GM18907 (cell line): ENCODE measurements around the gene NOTCH3.

Experiments
- ATAC-seq: cut with Tn5 transposase; IDR thresholded peaks from one replicate; pipeline ENCODE4 v1.9.1; 2021; ENCODE audit warnings: mild to moderate bottlenecking, moderate library complexity; ENCODE audit not compliant: unreplicated experiment

Gene NOTCH3

GRCh38 chr19:15169541-15170285 lies 31.1 kb downstream of the NOTCH3 start:
- ATAC-seq = no peak

GRCh38 chr19:15166700-15167099 lies 34.1 kb downstream of the NOTCH3 start:
- no peak for ATAC-seq

GRCh38 chr19:15161028-15161984 lies 39.5 kb downstream of the NOTCH3 start:
- no peak for ATAC-seq

DNA sequence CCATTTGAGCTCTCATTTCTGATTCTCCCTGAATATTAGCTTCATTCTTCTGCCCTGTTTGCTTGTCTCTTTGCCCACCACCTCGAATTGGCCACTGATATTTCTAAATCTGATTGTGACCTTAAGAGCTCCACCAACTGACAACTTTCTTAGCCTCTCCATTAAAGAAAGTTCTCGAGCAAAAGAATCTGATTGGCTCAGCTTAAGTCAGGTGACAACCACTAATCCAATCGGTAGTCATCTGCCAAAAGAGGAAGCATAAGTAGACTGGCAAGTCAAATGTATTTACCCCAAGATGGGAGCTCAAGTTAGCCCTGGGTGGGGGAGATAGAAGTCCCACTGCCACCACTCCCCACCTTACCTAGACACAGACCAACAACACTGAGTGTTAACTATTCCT lies 41.5 kb downstream of the NOTCH3 start:
- no peak for ATAC-seq

DNA sequence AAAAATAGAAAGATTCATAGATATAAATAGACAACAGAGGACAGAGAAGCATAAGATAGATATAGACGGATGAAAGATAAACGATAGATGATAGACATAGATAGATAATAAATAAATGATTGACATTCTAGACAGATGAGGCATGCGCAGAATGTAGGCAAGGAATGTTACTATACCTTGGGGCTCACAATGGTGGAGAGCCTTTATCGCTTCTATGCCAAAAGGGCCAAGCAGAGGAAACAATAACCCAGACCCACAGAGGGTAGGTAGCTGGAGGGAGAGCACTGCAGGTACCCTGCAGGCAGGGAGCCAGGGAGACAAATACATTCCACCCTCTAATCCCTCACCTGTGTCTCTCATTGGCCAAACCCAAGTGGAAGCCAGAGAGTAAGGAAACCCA lies 44.4 kb downstream of the NOTCH3 start:
- ATAC-seq = no peak

- ATAC-seq = no peak
These were observed 45.5 kb downstream of the NOTCH3 start for GRCh38 chr19:15155296-15155695.

DNA sequence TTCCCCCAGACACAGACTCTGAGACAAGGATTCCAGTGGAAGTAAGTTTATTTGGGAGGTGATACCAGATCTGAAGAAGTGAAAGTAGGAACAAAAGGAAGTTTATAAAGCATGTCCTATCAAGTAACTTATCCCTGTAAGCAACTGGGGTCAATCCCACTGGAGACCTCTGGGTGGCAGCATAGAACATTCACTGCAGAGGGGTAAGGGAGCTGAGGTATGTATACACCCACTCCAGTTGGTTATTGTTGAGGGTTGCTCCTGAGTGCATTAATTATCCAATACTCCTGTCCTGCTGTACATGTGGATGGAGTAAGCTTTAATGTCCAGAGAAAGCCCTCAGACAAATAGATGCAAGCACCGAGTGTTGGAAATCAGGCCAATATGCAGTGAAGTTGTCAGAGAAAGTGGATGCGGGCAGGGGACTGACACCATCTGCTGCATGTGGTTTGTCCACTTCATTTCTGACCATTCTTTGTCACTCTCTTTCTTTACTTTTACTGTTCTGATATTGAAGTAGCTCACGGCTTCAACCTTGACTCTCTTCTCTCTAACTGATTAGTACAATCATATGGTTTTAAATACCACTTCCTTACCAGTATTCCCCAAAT lies 46.7 kb downstream of the NOTCH3 start:
- no peak for ATAC-seq

GRCh38 chr19:15149737-15150136 lies 51.1 kb downstream of the NOTCH3 start:
- ATAC-seq = no peak

GRCh38 chr19:15147090-15147489 lies 53.7 kb downstream of the NOTCH3 start:
- no peak for ATAC-seq

GRCh38 chr19:15144046-15144646 lies 56.6 kb downstream of the NOTCH3 start:
- no peak for ATAC-seq

GRCh38 chr19:15142313-15142712 lies 58.5 kb downstream of the NOTCH3 start:
- ATAC-seq = no peak

- no peak for ATAC-seq
These were observed 59.7 kb downstream of the NOTCH3 start for GRCh38 chr19:15141143-15141542.

DNA sequence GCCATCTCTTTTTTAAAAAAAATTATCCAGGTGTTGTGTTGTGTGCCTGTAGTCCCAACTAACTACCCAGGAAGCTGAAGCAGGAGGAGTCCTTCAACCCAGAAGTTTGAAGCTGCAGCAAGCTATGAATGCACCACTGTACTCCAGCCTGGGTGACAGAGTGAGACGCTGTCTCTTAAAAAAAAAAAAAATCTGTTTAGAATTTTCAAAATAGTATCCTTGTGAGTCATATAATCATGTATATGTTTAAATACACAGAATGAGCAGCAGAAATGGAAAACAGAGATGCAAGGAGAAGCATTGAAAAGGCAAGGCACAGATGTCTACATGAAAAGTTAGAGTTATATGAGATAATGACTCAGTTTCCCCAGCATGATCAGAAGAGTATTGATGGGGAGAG lies 62.4 kb downstream of the NOTCH3 start:
- ATAC-seq = no peak

DNA sequence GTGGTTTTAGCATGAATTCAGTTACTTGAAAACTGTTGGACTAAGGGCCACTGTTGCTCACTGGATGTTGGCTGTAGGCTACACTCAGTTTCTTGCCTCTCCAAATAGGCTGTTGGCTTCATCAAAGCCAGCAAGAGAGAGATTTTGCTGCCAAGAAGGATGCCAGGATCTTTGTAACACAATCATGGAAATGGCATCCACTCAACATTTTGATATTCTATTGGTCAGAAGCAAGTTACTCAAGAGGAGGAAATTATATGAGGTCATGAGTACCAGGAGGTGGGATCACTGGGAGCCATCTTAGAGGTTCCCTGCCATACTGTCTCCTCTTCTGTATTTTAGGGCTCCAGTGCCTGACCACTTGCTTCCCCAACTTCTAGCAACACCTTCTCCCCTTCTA lies 63.0 kb downstream of the NOTCH3 start:
- ATAC-seq = no peak

DNA sequence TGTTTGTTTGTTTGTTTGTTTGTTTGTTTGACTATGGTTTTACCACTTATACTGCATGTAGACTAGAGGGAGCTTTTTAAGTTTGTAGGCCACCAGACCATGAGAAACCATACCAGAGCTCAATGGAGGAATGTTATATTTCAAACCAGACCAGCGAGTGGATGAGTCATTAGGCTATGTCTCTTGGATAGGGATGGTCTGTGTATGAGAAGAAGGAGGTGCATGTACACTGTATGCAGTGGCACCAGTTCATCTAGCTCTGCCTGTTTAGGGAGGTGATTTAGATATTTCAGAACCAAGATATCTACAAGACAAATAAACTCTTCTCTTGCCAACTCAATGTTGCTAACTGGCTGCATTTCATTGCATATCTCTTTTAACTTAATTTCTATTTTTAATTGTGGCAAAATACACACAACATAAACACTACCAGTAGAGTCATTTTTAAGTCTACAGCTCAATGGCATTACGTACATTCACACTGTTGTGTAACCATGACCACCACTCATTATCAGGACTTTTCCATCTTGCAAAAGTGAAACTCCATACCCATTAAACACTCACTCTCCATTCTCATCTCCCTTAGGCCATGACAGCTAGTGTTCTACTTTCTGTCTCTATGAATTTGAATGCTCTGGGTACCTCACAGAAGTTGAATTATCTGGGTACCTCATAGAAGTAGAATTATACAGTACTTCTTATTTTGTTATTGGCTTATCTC lies 64.4 kb downstream of the NOTCH3 start:
- no peak for ATAC-seq

GRCh38 chr19:15129856-15130585 lies 70.8 kb downstream of the NOTCH3 start:
- ATAC-seq = no peak

GRCh38 chr19:15128162-15128770 lies 72.5 kb downstream of the NOTCH3 start:
- ATAC-seq = no peak

DNA sequence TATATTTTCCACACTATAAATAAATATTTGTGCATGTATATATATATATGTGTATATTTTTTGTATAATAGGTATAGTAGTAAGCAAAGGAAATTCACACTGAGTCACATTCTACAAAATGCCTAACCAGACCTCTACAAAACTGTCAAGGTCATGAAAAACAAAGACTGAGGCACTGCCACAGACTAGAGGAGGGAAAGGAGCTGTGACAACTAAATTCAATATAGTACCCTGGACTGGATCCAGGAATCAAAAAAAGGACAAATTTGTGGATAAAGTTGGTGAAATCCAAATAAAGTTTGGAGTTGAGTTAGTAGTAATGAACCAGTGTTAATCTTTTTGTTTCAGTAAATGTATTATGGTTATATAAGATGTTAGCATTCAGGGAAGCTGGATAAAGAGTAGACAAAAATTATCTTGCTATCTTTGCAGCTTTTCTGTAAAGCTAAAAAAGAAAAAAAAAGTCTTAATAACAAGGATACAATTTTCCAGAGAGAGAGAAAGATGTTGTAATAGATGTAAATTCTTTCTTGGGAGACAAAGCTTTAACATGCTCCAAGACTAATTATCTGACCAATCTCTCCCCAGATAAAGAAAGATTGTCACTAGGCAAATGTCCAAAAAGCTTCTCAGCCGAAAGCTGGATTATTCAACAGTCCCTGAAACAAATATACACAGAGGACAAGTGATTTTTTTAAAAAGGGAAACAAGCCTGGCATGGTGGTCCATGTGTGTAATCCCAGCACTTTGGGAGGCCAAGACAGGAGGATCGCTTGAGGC lies 74.5 kb downstream of the NOTCH3 start:
- ATAC-seq = no peak
